ENCODE measurements around the gene ZFP36L1. TPM values are rescaled to one million over a fixed set of nuclear protein-coding genes. Genes with fewer than 3 reads are reported as not detected.

The ZFP36L1 gene
- total and polyA plus RNA-seq, 2 of the 13 experiments (the other 11 are each of a cell fraction or from before 2014, with no cell fraction given) = 7.4 to 10.2 TPM

DNA sequence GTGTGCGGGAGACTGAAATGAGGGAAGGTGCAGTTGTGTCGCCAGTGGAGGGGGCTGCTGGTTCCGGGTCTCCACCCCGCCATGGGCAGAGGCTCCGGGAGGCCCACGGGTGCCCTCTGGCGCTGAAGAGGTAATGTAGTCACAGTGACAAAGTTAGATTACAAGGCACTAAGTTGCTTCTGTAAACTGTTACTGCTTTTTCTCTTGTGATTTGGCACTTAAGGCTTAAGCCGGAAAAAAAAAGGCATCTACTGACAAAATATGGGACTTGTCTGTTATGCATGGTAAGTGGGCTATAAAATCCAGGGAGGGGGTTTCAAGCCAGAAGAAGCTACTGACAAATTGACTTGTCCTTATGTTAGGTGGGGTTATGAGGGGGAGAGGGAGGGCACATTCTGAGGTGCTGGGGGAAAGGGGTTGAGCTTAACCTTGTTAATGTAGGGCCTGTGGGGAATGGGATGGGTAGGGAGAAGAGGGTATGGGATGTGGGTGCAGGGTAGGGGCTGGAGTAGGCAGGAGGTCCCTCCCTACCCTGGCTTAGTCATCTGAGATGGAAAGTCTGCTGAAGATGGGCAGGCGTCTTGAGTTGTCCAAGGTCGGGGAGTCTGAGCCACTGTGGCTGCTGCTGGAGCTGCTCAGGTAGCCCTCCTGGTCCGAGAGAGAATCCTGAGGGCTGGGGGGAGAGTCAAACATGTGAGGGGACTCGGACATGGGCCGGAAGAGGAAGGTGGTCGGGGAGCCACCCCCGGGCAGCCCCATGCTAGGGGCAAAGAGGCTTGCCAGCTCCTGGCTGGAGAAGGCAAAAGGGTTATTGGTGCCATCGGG lies 3.7 kb downstream of the ZFP36L1 start (continued):
- TF ChIP-seq PCBP2 (optimal IDR thresholded peaks at IDR 0.05; ENCODE audit: low read depth, low read length, poor library complexity, severe bottlenecking) (peak; percentile 91), ZGPAT (CRISPR knock-in tag; IDR thresholded peaks at IDR 0.05) (peak; percentile 60), HOXA3 (CRISPR knock-in tag; IDR thresholded peaks at IDR 0.05) (peak; percentile 29; the same call in 1 of the 2 replicates), NR3C1 (CRISPR knock-in tag; IDR thresholded peaks at IDR 0.05) (no peak), SOX13 (IDR thresholded peaks at IDR 0.05) (no peak), SOX13 (CRISPR knock-in tag; conservative IDR thresholded peaks at IDR 0.05 in 1 of 2, IDR thresholded peaks at IDR 0.05 in 1 of 2) (no peak; a peak in 1 of 4 replicates), ERF (CRISPR knock-in tag; IDR thresholded peaks at IDR 0.05) (peak; percentile 52; the same call in 1 of the 2 replicates), POLR2A (IDR thresholded peaks at IDR 0.05; ENCODE audit: insufficient read depth in 1 of 2, low read depth in 2 of 2, low read length in 2 of 2) (peak in 1 of 2 experiments; percentile 28; a peak in 1 of 4 replicates), KMT2A (CRISPR knock-in tag; IDR thresholded peaks at IDR 0.05) (0 out of 2 replicates have a peak, but pooled peaks have one; percentile 30), TFDP1 (CRISPR knock-in tag; IDR thresholded peaks at IDR 0.05; ENCODE audit: borderline replicate concordance) (0 out of 2 replicates have a peak, but pooled peaks have one; percentile 19), NCOR1 (IDR thresholded peaks at IDR 0.05; ENCODE audit: borderline replicate concordance, low read length) (no peak), ZBTB38 (CRISPR knock-in tag; IDR thresholded peaks at IDR 0.05) (peak; percentile 75), TBL1XR1 (IDR thresholded peaks at IDR 0.05; ENCODE audit: borderline replicate concordance, low read length, partially characterized antibody) (peak; percentile 61), DRAP1 (CRISPR knock-in tag; IDR thresholded peaks at IDR 0.05) (no peak), ELF1 (CRISPR knock-in tag; IDR thresholded peaks at IDR 0.05) (peak; percentile 51; the same call in 1 of the 2 replicates), GABPA (IDR thresholded peaks at IDR 0.05; ENCODE audit: low read depth, low read length) (no peak), GABPA (CRISPR knock-in tag; IDR thresholded peaks at IDR 0.05; ENCODE audit: low read depth) (0 out of 2 replicates have a peak, but pooled peaks have one; percentile 13), MAZ (IDR thresholded peaks at IDR 0.05; ENCODE audit: borderline replicate concordance, low read depth, low read length) (peak; percentile 68; the same call in 1 of the 2 replicates), MAZ (CRISPR knock-in tag; IDR thresholded peaks at IDR 0.05; ENCODE audit: low read depth) (0 out of 2 replicates have a peak, but pooled peaks have one; percentile 44), POGZ (CRISPR knock-in tag; IDR thresholded peaks at IDR 0.05) (0 out of 2 replicates have a peak, but pooled peaks have one; percentile 32)
- TF ChIP-seq, protein P1, sequence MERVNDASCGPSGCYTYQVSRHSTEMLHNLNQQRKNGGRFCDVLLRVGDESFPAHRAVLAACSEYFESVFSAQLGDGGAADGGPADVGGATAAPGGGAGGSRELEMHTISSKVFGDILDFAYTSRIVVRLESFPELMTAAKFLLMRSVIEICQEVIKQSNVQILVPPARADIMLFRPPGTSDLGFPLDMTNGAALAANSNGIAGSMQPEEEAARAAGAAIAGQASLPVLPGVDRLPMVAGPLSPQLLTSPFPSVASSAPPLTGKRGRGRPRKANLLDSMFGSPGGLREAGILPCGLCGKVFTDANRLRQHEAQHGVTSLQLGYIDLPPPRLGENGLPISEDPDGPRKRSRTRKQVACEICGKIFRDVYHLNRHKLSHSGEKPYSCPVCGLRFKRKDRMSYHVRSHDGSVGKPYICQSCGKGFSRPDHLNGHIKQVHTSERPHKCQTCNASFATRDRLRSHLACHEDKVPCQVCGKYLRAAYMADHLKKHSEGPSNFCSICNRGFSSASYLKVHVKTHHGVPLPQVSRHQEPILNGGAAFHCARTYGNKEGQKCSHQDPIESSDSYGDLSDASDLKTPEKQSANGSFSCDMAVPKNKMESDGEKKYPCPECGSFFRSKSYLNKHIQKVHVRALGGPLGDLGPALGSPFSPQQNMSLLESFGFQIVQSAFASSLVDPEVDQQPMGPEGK (CRISPR knock-in tag; IDR thresholded peaks at IDR 0.05) = peak; percentile 73

Measured in HepG2 (cell line).